Measurements from ENCODE around the gene ZNF26.
"Not testable (repeated sequence)": the region's sequence is repeated elsewhere in the genome, so short reads cannot be mapped to it uniquely, and the experiment has no call there.

- not testable (repeated sequence) for TF ChIP-seq CTCF (IDR thresholded peaks at IDR 0.05); POLR2AphosphoS5 (IDR thresholded peaks at IDR 0.05; ENCODE audit: insufficient read depth in 1 of 2, low read depth in 1 of 2)
These were observed 47.4 kb upstream of the ZNF26 start for GRCh38 chr12:132938807-132939206.
